ENCODE data around the gene DXO. TPM values are rescaled to one million over a fixed set of nuclear protein-coding genes. Genes with fewer than 3 reads are reported as not detected.
"Not testable (repeated sequence)": the region's sequence is repeated elsewhere in the genome, so short reads cannot be mapped to it uniquely, and the experiment has no call there.

The DXO gene
- total RNA-seq, 1 experiment from 2014 or later, result 23.7 TPM

GRCh38 chr6:32004393-32004792 is 32.5 kb upstream of the DXO start:
- DNase-seq; H3K9me3 ChIP-seq; H3K4me3 Mint-ChIP-seq (ENCODE audit: unreplicated experiment); POLR2A ChIA-PET; CTCF ChIA-PET; H3K4me3 ChIP-seq (ENCODE audit: low read depth, low read length); BruUV-seq (replicated peaks); H3K27ac Mint-ChIP-seq (ENCODE audit: unreplicated experiment); H3K27me3 Mint-ChIP-seq (ENCODE audit: insufficient read depth, unreplicated experiment); H3K4me1 Mint-ChIP-seq (ENCODE audit: low read depth, unreplicated experiment); intact Hi-C loops (cut with micrococcal nuclease; ENCODE audit: unreplicated experiment); H3K4me1 ChIP-seq; H3K27me3 ChIP-seq (replicated peaks; ENCODE audit: control insufficient read depth, insufficient read depth, low read length); H3K36me3 ChIP-seq (ENCODE audit: control insufficient read depth, insufficient read depth, low read length); H3K36me3 Mint-ChIP-seq (ENCODE audit: insufficient read depth, unreplicated experiment); H3K9me3 Mint-ChIP-seq (ENCODE audit: unreplicated experiment): not testable (repeated sequence)

GRCh38 chr6:32003301-32003700 is 31.4 kb upstream of the DXO start:
- H3K36me3 ChIP-seq (ENCODE audit: control insufficient read depth, insufficient read depth, low read length); DNase-seq; H3K36me3 Mint-ChIP-seq (ENCODE audit: insufficient read depth, unreplicated experiment); BruUV-seq (replicated peaks); H3K4me1 ChIP-seq; intact Hi-C loops (cut with micrococcal nuclease; ENCODE audit: unreplicated experiment); H3K4me3 ChIP-seq (ENCODE audit: low read depth, low read length); H3K9me3 ChIP-seq; H3K27me3 Mint-ChIP-seq (ENCODE audit: insufficient read depth, unreplicated experiment); H3K27me3 ChIP-seq (replicated peaks; ENCODE audit: control insufficient read depth, insufficient read depth, low read length); CTCF ChIA-PET; H3K27ac Mint-ChIP-seq (ENCODE audit: unreplicated experiment); H3K9me3 Mint-ChIP-seq (ENCODE audit: unreplicated experiment); H3K4me1 Mint-ChIP-seq (ENCODE audit: low read depth, unreplicated experiment); POLR2A ChIA-PET; H3K4me3 Mint-ChIP-seq (ENCODE audit: unreplicated experiment): not testable (repeated sequence)

- H3K27me3 Mint-ChIP-seq (ENCODE audit: insufficient read depth, unreplicated experiment); DNase-seq; H3K4me3 Mint-ChIP-seq (ENCODE audit: unreplicated experiment); H3K27ac Mint-ChIP-seq (ENCODE audit: unreplicated experiment); H3K4me1 ChIP-seq; H3K4me1 Mint-ChIP-seq (ENCODE audit: low read depth, unreplicated experiment); POLR2A ChIA-PET; H3K36me3 Mint-ChIP-seq (ENCODE audit: insufficient read depth, unreplicated experiment); H3K27me3 ChIP-seq (replicated peaks; ENCODE audit: control insufficient read depth, insufficient read depth, low read length); H3K9me3 Mint-ChIP-seq (ENCODE audit: unreplicated experiment); intact Hi-C loops (cut with micrococcal nuclease; ENCODE audit: unreplicated experiment); H3K36me3 ChIP-seq (ENCODE audit: control insufficient read depth, insufficient read depth, low read length); H3K9me3 ChIP-seq; H3K4me3 ChIP-seq (ENCODE audit: low read depth, low read length); CTCF ChIA-PET; BruUV-seq (replicated peaks): not testable (repeated sequence)
Measured at GRCh38 chr6:32002546-32003268, 30.8 kb upstream of the DXO start.

- H3K9me3 Mint-ChIP-seq (ENCODE audit: unreplicated experiment); CTCF ChIA-PET: not testable (repeated sequence)
Measured at GRCh38 chr6:31996385-31996784, 24.4 kb upstream of the DXO start.

GRCh38 chr6:31994421-31994820 is 22.5 kb upstream of the DXO start:
- H3K4me1 Mint-ChIP-seq (ENCODE audit: low read depth, unreplicated experiment); POLR2A ChIA-PET; DNase-seq: not testable (repeated sequence)

More at GRCh38 chr6:31996385-31996784, 24.4 kb upstream of the DXO start:
- DNase-seq; H3K36me3 ChIP-seq (ENCODE audit: control insufficient read depth, insufficient read depth, low read length); H3K9me3 ChIP-seq; H3K4me3 Mint-ChIP-seq (ENCODE audit: unreplicated experiment); H3K4me1 Mint-ChIP-seq (ENCODE audit: low read depth, unreplicated experiment); POLR2A ChIA-PET; H3K27me3 ChIP-seq (replicated peaks; ENCODE audit: control insufficient read depth, insufficient read depth, low read length); intact Hi-C loops (cut with micrococcal nuclease; ENCODE audit: unreplicated experiment); H3K4me3 ChIP-seq (ENCODE audit: low read depth, low read length); BruUV-seq (replicated peaks); H3K27ac Mint-ChIP-seq (ENCODE audit: unreplicated experiment); H3K27me3 Mint-ChIP-seq (ENCODE audit: insufficient read depth, unreplicated experiment); H3K36me3 Mint-ChIP-seq (ENCODE audit: insufficient read depth, unreplicated experiment); H3K4me1 ChIP-seq: not testable (repeated sequence)

GRCh38 chr6:31989363-31989762 is 17.4 kb upstream of the DXO start:
- H3K27ac Mint-ChIP-seq (ENCODE audit: unreplicated experiment); H3K4me1 Mint-ChIP-seq (ENCODE audit: low read depth, unreplicated experiment); H3K4me1 ChIP-seq; intact Hi-C loops (cut with micrococcal nuclease; ENCODE audit: unreplicated experiment); BruUV-seq (replicated peaks); H3K4me3 ChIP-seq (ENCODE audit: low read depth, low read length); H3K36me3 ChIP-seq (ENCODE audit: control insufficient read depth, insufficient read depth, low read length); H3K36me3 Mint-ChIP-seq (ENCODE audit: insufficient read depth, unreplicated experiment); DNase-seq; H3K4me3 Mint-ChIP-seq (ENCODE audit: unreplicated experiment); H3K9me3 ChIP-seq; POLR2A ChIA-PET; H3K9me3 Mint-ChIP-seq (ENCODE audit: unreplicated experiment); H3K27me3 ChIP-seq (replicated peaks; ENCODE audit: control insufficient read depth, insufficient read depth, low read length); H3K27me3 Mint-ChIP-seq (ENCODE audit: insufficient read depth, unreplicated experiment); CTCF ChIA-PET: not testable (repeated sequence)

More at GRCh38 chr6:31994421-31994820, 22.5 kb upstream of the DXO start:
- H3K4me1 ChIP-seq; H3K4me3 ChIP-seq (ENCODE audit: low read depth, low read length); H3K27ac Mint-ChIP-seq (ENCODE audit: unreplicated experiment); H3K9me3 ChIP-seq; H3K36me3 Mint-ChIP-seq (ENCODE audit: insufficient read depth, unreplicated experiment); BruUV-seq (replicated peaks); H3K27me3 ChIP-seq (replicated peaks; ENCODE audit: control insufficient read depth, insufficient read depth, low read length); H3K36me3 ChIP-seq (ENCODE audit: control insufficient read depth, insufficient read depth, low read length); H3K4me3 Mint-ChIP-seq (ENCODE audit: unreplicated experiment); H3K9me3 Mint-ChIP-seq (ENCODE audit: unreplicated experiment); H3K27me3 Mint-ChIP-seq (ENCODE audit: insufficient read depth, unreplicated experiment); intact Hi-C loops (cut with micrococcal nuclease; ENCODE audit: unreplicated experiment); CTCF ChIA-PET: not testable (repeated sequence)

GRCh38 chr6:31981744-31982143 is 9.8 kb upstream of the DXO start, which contains the start of gene C4A:
TSS of gene C4A (plus strand) at chr6:31982057. CDS start at chr6:31982108, 51 bp downstream.
- H3K36me3 Mint-ChIP-seq (ENCODE audit: insufficient read depth, unreplicated experiment); H3K4me1 Mint-ChIP-seq (ENCODE audit: low read depth, unreplicated experiment); H3K9me3 Mint-ChIP-seq (ENCODE audit: unreplicated experiment); CTCF ChIA-PET; H3K9me3 ChIP-seq; H3K27ac Mint-ChIP-seq (ENCODE audit: unreplicated experiment); DNase-seq; H3K27me3 ChIP-seq (replicated peaks; ENCODE audit: control insufficient read depth, insufficient read depth, low read length); POLR2A ChIA-PET; intact Hi-C loops (cut with micrococcal nuclease; ENCODE audit: unreplicated experiment); H3K4me1 ChIP-seq; H3K4me3 Mint-ChIP-seq (ENCODE audit: unreplicated experiment); H3K27me3 Mint-ChIP-seq (ENCODE audit: insufficient read depth, unreplicated experiment); H3K36me3 ChIP-seq (ENCODE audit: control insufficient read depth, insufficient read depth, low read length); H3K4me3 ChIP-seq (ENCODE audit: low read depth, low read length); BruUV-seq (replicated peaks): not testable (repeated sequence)

All from Caco-2 (cell line).